Stomach (tissue), 4 donors: Measurements from ENCODE around the gene FCN3.

Source experiments
- CTCF ChIP-seq, 7 experiments: fragments of 450-650 bp in 4 of 7; fragments of 200-600 bp in 3 of 7; sonication (generic) in 3 of 7; IDR thresholded peaks; one replicate each; pipeline ENCODE4 v1.5.1; 2016 to 2019; ENCODE audit warnings: antibody characterized with exemption in 7 of 7, control low read depth in 2 of 7, mild to moderate bottlenecking in 1 of 7
- POLR2A ChIP-seq, 4 donors: fragments of 450-650 bp; IDR thresholded peaks; one replicate each; pipeline ENCODE4 v1.6.1; 2016; ENCODE audit warnings: antibody characterized with exemption in 4 of 4, control low read depth in 2 of 4, mild to moderate bottlenecking in 1 of 4, moderate library complexity in 1 of 4

- TF ChIP-seq CTCF (IDR thresholded peaks at IDR 0.05) (no peak), POLR2A (IDR thresholded peaks at IDR 0.05) (no peak)
Measured at GRCh38 chr1:27349784-27350662, 24.6 kb downstream of the FCN3 start.
